Fibroblast of mammary gland (primary cell): ENCODE data around the gene VDR.

ENCODE experiments used
- DNase-seq: peaks from one replicate; pipeline ENCODE4 v3.0.0-alpha.2; 2010; ENCODE audit warnings: low read depth
- H3K4me3 ChIP-seq: 2 replicates; pipeline ENCODE4 v1.5.1; 2011; ENCODE audit warnings: low read depth, mild to moderate bottlenecking, low read length, moderate library complexity; ENCODE audit not compliant: control insufficient read depth
- TF ChIP-seq, protein P1 (sequence below): conservative IDR thresholded peaks from 2 replicates; pipeline ENCODE4 v1.5.1; 2011; ENCODE audit warnings: low read depth, low read length, inconsistent platforms; ENCODE audit not compliant: control insufficient read depth, insufficient read depth

VDR gene

DNA sequence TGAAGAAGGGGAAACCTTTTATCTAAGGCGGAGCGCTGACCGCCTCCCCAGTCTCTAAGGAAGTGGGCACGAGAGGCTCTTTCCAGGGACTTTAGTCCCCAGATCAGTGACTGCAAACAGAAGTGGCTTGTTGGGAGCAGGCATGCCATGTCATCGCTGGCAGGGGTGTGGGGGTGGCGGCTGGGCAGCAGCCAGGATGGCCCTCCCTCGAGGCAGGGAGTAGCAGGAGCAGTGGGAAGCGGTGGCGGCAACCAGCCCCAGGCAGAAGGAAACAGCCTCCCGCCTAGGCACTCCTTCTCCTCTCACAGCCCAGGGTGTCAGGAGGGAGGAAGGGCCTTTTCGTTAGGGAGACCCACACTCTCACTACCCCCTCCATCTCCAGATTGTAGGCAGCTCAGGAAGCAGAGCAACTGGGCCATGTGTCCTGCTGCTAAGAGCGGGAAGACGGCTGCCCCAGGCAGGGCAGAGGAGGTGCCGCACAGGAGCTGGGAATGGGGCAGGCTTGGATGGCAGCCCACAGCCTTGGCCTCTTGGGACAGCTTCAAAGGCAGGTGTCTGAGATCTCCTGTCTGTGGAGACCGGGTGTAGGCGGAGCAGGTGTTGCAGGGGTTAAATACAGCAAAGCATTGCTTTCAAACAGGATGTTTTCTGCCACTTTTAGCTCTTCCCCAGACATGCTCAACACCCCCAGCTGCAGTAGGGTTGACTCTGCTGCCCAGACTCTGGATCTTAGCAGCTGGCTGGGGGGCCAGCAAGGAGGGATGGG is 21.8 kb downstream of the VDR start:
- TF ChIP-seq, protein P1, sequence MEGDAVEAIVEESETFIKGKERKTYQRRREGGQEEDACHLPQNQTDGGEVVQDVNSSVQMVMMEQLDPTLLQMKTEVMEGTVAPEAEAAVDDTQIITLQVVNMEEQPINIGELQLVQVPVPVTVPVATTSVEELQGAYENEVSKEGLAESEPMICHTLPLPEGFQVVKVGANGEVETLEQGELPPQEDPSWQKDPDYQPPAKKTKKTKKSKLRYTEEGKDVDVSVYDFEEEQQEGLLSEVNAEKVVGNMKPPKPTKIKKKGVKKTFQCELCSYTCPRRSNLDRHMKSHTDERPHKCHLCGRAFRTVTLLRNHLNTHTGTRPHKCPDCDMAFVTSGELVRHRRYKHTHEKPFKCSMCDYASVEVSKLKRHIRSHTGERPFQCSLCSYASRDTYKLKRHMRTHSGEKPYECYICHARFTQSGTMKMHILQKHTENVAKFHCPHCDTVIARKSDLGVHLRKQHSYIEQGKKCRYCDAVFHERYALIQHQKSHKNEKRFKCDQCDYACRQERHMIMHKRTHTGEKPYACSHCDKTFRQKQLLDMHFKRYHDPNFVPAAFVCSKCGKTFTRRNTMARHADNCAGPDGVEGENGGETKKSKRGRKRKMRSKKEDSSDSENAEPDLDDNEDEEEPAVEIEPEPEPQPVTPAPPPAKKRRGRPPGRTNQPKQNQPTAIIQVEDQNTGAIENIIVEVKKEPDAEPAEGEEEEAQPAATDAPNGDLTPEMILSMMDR = no peak
- H3K4me3 ChIP-seq = no peak overlapping the region
- DNase-seq = no peak

DNA sequence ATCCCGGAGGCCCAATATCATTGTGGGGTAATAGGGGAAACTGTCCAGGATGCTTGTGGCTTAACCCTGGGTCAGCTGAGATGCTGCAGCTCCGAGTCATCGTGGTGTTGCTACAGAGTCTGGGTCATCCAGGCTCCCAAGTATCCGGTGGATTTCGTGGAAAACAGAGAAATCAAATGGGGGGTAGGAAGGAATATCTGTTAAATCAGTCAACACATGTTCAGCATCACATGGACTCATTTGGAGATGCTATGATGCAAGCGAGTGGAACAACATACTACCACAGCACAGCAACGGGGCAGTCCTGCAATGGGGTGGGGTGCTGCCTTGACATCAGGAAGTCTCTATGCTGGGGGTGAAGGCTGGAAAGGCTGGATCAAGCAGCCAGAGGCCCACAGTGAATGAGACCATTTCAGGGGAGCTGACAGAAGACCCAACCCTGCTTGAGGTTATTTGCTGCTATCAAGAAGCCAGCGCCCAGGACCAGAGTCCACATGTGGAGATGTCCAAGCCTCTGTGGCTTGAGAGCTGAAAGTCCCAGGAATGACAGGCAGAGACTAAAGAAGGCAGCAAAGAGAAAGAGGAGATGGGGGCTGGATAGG is 22.9 kb downstream of the VDR start:
- peak; percentile 99 for DNase-seq
- H3K4me3 ChIP-seq = no peak overlapping the region
- TF ChIP-seq, protein P1 = no peak

DNA sequence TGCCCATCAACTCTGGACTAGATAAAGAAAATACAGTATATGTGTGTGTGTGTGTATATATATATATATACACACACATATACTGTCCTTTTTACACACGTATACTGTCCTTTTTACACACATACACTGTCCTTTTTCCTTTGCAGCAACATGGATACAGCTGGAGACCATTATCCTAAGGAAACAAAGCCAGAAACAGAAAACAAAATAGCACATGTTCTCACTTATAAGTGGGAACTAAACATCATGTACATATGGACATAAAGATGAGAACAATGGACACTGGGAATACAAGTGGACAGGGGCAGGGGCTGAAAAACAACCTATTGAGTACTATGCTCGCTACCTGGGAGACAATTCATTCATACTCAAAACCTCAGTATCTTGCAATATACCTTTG is 23.7 kb downstream of the VDR start:
- TF ChIP-seq, protein P1 = no peak
- DNase-seq = peak; percentile 25
- H3K4me3 ChIP-seq = no peak overlapping the region

DNA sequence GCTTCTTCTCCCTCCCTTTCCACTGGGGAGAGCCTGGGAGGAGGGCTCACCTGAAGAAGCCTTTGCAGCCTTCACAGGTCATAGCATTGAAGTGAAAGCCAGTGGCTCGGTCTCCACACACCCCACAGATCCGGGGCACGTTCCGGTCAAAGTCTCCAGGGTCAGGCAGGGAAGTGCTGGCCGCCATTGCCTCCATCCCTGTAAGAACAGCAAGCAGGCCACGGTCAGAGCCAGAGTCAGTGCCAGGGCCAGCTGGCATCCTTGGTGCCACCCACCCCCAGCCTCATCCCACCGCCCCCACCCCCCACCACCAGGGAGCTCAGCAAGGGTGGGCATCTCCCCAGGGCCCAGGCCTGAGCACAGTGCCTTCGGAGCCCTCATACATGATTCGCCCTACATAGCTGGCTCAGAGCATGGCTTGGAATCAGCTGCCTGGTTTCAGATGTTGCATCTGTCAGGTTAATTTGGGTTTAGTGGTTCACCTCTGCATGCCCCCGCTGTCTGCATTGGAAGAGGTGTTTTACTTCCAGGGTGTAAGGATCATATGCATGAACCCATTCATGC is 25.8 kb downstream of the VDR start:
- TF ChIP-seq, protein P1 = no peak
- no peak overlapping the region for H3K4me3 ChIP-seq
- DNase-seq = no peak

DNA sequence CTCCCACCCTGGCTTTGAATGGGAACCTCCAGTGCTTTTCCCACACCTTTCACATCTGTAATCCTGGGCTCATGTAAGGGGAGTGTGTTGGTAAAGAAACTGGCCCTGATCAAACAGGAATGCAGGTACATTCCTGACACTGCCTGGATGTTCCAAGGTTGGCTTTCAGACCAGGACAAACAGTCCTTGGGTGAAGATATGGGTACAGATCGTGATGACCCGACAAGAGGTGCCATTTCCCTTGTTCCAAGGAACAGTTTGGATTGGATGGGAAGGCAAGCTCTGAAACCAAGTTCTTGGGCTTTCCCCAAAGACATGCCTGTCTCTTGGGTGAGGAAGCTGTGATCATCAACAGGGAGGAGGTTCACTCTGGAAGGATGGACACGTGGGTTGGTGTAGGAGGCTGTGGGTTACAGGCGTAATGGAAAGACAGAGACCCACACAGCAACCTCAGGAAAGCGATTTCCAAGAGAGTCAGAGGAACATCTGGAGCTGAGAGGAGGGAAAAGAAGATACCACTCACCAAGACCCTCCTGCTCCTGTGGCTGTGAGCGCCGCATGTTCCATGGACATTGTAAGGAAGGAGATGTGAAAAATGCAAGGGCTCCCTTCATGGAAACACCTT is 26.4 kb downstream of the VDR start:
- TF ChIP-seq, protein P1 = no peak
- no peak for DNase-seq
- H3K4me3 ChIP-seq = no peak overlapping the region

DNA sequence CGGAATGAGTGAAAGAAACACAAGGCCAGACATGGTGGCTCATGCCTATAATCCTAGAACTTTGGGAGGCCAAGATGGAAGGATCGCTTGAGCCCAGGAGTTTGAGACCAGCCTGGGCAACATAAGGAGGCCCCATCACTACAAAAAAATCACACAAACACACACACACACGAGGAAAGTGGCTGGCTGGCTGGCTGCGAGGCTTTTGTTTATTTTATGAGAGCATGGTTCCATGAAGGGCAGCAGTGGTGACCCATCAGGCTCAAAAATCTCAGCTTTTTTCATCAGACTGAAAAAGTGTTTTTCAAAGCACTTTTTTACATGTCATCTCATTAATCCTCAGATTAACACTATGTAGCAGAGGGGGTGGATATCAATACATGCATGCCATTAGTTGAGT is 27.7 kb downstream of the VDR start:
- H3K4me3 ChIP-seq = no peak overlapping the region
- no peak for DNase-seq
- TF ChIP-seq, protein P1 = no peak
